ENCODE data around the gene EFCAB7. TPM values are rescaled to one million over a fixed set of nuclear protein-coding genes. Genes with fewer than 3 reads are reported as not detected.

EFCAB7 gene
- polyA plus RNA-seq, 1 donor: 9.6 TPM

DNA sequence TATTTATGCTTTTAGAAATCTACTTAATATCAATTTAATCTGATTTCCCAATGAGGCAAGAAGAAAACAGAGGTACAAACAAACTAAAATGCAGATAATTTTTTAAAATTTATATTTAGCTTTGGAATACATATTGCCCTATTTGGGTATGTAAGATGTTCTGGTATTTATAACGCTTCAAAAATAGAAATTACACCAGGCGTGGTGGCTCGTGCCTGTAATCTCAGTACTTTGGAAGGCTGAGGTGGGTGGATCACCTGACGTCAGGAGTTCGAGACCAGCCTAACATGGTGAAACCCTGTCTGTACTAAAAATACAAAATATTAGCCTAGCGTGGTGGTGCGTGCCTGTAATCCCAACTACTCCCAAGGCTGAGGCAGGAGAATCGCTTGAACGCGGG lies 13.6 kb upstream of the EFCAB7 start:
- H3K9me3 ChIP-seq (ENCODE audit: control insufficient read depth, low read depth, low read length): no peaks in the 10 kb centered on the region
- DNase-seq: no peak
- WGBS (ENCODE audit: insufficient coverage, low lambda C conversion rate): 96% methylated on average over 4 of the region's 10 CpGs
- no peak overlapping the region for H3K4me3 ChIP-seq (ENCODE audit: low read length)
- no peaks in the 10 kb centered on the region for H3K4me1 ChIP-seq (ENCODE audit: control insufficient read depth, insufficient read depth, low read length)
- peaks cover 2% of the 10 kb centered on the region for H3K36me3 ChIP-seq (ENCODE audit: control insufficient read depth, insufficient read depth, low read length)
- H3K27ac ChIP-seq (ENCODE audit: low read length): no peak overlapping the region
- H3K27me3 ChIP-seq (ENCODE audit: control insufficient read depth, insufficient read depth, low read length): no peaks in the 10 kb centered on the region

DNA sequence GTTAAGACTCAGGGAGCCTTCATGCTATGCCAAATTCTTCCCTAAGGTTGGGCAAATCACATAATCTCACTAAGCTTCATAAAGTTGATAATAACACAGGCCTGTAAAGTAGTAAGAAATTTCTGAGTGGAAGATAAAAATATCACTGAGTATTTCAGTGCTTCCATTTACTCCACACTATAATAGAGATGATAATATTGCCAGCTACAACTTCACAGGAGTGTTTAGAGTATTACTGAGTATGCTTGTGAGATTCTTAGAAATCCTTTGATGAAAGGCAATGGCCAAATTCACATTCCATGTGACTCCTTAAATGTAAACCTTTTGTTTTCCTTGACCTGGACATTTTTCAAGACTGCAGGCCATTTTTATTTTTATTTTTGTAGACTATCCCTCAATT lies 10.7 kb upstream of the EFCAB7 start:
- H3K4me3 ChIP-seq (ENCODE audit: low read length): no peak overlapping the region
- H3K27ac ChIP-seq (ENCODE audit: low read length): no peak overlapping the region
- no peaks in the 10 kb centered on the region for H3K9me3 ChIP-seq (ENCODE audit: control insufficient read depth, low read depth, low read length)
- DNase-seq: no peak
- no peaks in the 10 kb centered on the region for H3K27me3 ChIP-seq (ENCODE audit: control insufficient read depth, insufficient read depth, low read length)
- no peaks in the 10 kb centered on the region for H3K36me3 ChIP-seq (ENCODE audit: control insufficient read depth, insufficient read depth, low read length)
- H3K4me1 ChIP-seq (ENCODE audit: control insufficient read depth, insufficient read depth, low read length): no peaks in the 10 kb centered on the region

DNA sequence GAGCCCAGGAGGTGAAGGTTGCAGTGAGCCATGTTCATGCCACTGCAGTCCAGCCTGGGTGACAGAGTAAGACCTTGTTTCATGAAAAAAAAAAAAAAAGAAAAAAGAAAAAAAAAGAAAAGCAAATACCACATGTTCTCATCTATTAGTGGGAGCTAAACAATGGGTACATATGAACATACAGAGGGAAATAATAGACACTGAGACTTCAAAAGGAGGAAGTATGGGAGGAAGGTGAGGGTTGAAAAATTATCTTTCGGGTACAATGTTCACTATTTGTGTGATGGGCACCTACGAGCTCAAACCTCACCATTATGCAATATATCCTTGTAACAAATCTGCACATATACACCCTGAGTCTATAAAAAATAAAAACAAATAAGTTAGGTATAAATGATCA lies 6.7 kb upstream of the EFCAB7 start:
- no peaks in the 10 kb centered on the region for H3K36me3 ChIP-seq (ENCODE audit: control insufficient read depth, insufficient read depth, low read length)
- H3K27me3 ChIP-seq (ENCODE audit: control insufficient read depth, insufficient read depth, low read length): no peaks in the 10 kb centered on the region
- H3K9me3 ChIP-seq (ENCODE audit: control insufficient read depth, low read depth, low read length): no peaks in the 10 kb centered on the region
- H3K4me3 ChIP-seq (ENCODE audit: low read length): no peak overlapping the region
- no peaks in the 10 kb centered on the region for H3K4me1 ChIP-seq (ENCODE audit: control insufficient read depth, insufficient read depth, low read length)
- DNase-seq: no peak
- WGBS (ENCODE audit: insufficient coverage, low lambda C conversion rate): 70% methylated on average over 2 of the region's 2 CpGs
- no peak overlapping the region for H3K27ac ChIP-seq (ENCODE audit: low read length)

DNA sequence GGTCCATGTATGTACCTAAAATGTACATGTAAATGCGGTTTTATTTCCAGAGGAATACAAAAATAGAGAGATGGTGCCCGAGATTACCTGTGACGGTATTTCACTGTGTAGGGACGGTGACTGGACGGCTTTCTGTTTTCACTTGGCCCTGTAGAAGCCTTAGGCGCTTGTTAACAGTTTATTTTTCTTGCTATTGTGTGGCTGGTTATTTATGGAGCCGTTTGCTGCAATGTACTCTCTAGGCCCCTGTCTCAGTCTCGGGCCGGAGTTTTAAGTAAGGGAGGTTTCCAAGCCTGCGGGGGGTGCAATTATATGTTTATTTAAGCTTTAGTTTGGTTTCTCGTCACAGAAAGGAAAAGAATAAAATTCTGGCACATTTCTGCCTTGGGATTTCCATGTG lies 413 bp downstream of the EFCAB7 start:
- peak overlapping the region; percentile 89 for H3K27ac ChIP-seq (ENCODE audit: low read length)
- DNase-seq: no peak
- H3K27me3 ChIP-seq (ENCODE audit: control insufficient read depth, insufficient read depth, low read length): no peaks in the 10 kb centered on the region
- H3K9me3 ChIP-seq (ENCODE audit: control insufficient read depth, low read depth, low read length): no peaks in the 10 kb centered on the region
- 0% methylated on average over 2 of the region's 11 CpGs for WGBS (ENCODE audit: insufficient coverage, low lambda C conversion rate)
- no peaks in the 10 kb centered on the region for H3K36me3 ChIP-seq (ENCODE audit: control insufficient read depth, insufficient read depth, low read length)
- H3K4me1 ChIP-seq (ENCODE audit: control insufficient read depth, insufficient read depth, low read length): no peaks in the 10 kb centered on the region
- peak overlapping the region; percentile 79 for H3K4me3 ChIP-seq (ENCODE audit: low read length)

DNA sequence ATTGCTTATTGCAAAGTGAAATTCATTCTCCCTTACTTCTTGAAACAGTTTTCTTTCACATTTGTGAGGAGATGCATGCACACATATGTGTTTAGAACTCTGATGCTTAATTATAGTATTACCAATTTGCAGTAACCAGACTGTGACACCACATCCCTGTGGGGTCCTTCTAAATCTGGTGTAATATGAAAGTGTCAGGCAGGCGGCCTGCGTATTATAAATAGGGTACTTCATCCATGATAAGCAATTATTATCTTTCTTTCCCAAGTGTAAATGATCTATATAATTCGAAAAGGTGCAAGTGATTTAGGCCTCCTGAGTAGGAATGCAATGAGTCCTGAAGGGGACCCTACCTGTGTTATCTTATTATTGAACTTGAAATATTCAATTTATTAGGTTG lies 876 bp downstream of the EFCAB7 start:
- peak overlapping the region; percentile 79 for H3K4me3 ChIP-seq (ENCODE audit: low read length)
- no peaks in the 10 kb centered on the region for H3K27me3 ChIP-seq (ENCODE audit: control insufficient read depth, insufficient read depth, low read length)
- H3K9me3 ChIP-seq (ENCODE audit: control insufficient read depth, low read depth, low read length): no peaks in the 10 kb centered on the region
- peaks cover 2% of the 10 kb centered on the region for H3K36me3 ChIP-seq (ENCODE audit: control insufficient read depth, insufficient read depth, low read length)
- no CpG with 5 or more reads among the region's 3 CpGs for WGBS (ENCODE audit: insufficient coverage, low lambda C conversion rate)
- H3K27ac ChIP-seq (ENCODE audit: low read length): no peak overlapping the region
- no peaks in the 10 kb centered on the region for H3K4me1 ChIP-seq (ENCODE audit: control insufficient read depth, insufficient read depth, low read length)
- DNase-seq: no peak

DNA sequence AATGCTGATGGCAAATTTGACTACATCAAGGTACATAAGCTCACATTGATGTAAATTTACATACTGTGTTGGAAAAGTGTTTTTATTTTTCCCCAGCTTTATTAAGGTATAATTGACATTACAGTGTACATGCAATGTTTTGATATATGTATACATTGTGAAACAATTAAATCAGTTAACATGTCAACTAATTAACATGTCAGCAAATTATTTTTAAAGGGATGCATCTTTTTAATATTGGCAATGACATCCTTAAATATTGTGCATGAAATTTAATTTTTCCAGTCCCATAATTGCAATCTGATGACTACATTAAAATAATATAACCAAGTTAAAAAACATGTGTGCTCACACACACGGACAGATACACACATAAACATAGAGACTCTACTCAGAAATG lies 9.4 kb downstream of the EFCAB7 start:
- no CpG with 5 or more reads among the region's 1 CpG for WGBS (ENCODE audit: insufficient coverage, low lambda C conversion rate)
- Histone ChIP-seq H3K27me3 (ENCODE audit: control insufficient read depth, insufficient read depth, low read length) (no peaks in the 10 kb centered on the region), H3K9me3 (ENCODE audit: control insufficient read depth, low read depth, low read length) (no peaks in the 10 kb centered on the region), H3K4me3 (ENCODE audit: low read length) (no peak overlapping the region), H3K36me3 (ENCODE audit: control insufficient read depth, insufficient read depth, low read length) (peaks cover 6% of the 10 kb centered on the region), H3K4me1 (ENCODE audit: control insufficient read depth, insufficient read depth, low read length) (no peaks in the 10 kb centered on the region), H3K27ac (ENCODE audit: low read length) (no peak overlapping the region)
- DNase-seq: no peak

DNA sequence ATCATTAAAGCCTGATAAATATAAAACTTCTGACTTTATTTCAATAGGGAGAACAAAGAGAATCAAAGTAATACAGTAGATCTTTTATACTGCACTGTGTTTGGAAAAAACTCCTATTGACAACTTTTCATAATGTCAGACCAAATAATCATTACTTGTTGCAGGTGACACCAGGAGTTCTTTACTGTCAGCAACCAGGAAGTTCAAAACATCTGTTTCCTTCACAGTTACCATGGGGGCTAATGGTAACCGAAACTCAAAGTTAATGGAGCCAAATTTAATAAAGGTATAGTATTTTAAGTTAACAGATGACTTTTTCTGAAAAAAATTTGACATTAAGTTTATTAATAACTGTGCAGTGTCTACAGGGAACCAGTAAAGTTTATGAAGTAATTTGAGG lies 10.6 kb downstream of the EFCAB7 start:
- DNase-seq: no peak
- 100% methylated on average over 1 of the region's 1 CpG for WGBS (ENCODE audit: insufficient coverage, low lambda C conversion rate)
- Histone ChIP-seq H3K36me3 (ENCODE audit: control insufficient read depth, insufficient read depth, low read length) (peaks cover 5% of the 10 kb centered on the region), H3K4me3 (ENCODE audit: low read length) (no peak overlapping the region), H3K9me3 (ENCODE audit: control insufficient read depth, low read depth, low read length) (no peaks in the 10 kb centered on the region), H3K27me3 (ENCODE audit: control insufficient read depth, insufficient read depth, low read length) (no peaks in the 10 kb centered on the region), H3K4me1 (ENCODE audit: control insufficient read depth, insufficient read depth, low read length) (no peaks in the 10 kb centered on the region), H3K27ac (ENCODE audit: low read length) (no peak overlapping the region)

DNA sequence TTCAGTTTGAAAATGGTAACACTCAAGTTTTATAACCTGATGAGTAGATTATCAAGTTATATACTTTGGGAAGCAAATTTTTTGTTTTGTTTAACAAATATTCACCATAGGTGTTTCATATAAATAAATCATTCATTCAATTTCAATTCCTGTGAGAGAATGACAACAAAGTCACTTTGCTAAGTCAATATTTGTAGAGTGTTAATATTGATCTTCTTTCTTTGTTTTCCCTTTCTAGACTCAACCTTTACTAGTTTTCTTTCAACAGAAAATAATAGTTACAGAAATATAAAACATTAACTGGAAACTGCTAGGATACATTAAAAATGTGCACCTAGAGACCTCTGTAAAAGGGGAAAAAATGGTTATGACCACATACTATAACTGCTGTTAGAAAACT lies 11.1 kb downstream of the EFCAB7 start:
- Histone ChIP-seq H3K27me3 (ENCODE audit: control insufficient read depth, insufficient read depth, low read length) (no peaks in the 10 kb centered on the region), H3K36me3 (ENCODE audit: control insufficient read depth, insufficient read depth, low read length) (peaks cover 4% of the 10 kb centered on the region), H3K9me3 (ENCODE audit: control insufficient read depth, low read depth, low read length) (no peaks in the 10 kb centered on the region), H3K4me3 (ENCODE audit: low read length) (no peak overlapping the region), H3K4me1 (ENCODE audit: control insufficient read depth, insufficient read depth, low read length) (no peaks in the 10 kb centered on the region), H3K27ac (ENCODE audit: low read length) (no peak overlapping the region)
- no peak for DNase-seq

- Histone ChIP-seq H3K27ac (ENCODE audit: low read length) (no peak overlapping the region), H3K4me1 (ENCODE audit: control insufficient read depth, insufficient read depth, low read length) (no peaks in the 10 kb centered on the region), H3K27me3 (ENCODE audit: control insufficient read depth, insufficient read depth, low read length) (no peaks in the 10 kb centered on the region), H3K36me3 (ENCODE audit: control insufficient read depth, insufficient read depth, low read length) (peaks cover 4% of the 10 kb centered on the region), H3K9me3 (ENCODE audit: control insufficient read depth, low read depth, low read length) (no peaks in the 10 kb centered on the region), H3K4me3 (ENCODE audit: low read length) (no peak overlapping the region)
- 100% methylated on average over 1 of the region's 2 CpGs for WGBS (ENCODE audit: insufficient coverage, low lambda C conversion rate)
- DNase-seq: no peak
Observed at GRCh38 chr1:63537006-63537405, 13.7 kb downstream of the EFCAB7 start.

DNA sequence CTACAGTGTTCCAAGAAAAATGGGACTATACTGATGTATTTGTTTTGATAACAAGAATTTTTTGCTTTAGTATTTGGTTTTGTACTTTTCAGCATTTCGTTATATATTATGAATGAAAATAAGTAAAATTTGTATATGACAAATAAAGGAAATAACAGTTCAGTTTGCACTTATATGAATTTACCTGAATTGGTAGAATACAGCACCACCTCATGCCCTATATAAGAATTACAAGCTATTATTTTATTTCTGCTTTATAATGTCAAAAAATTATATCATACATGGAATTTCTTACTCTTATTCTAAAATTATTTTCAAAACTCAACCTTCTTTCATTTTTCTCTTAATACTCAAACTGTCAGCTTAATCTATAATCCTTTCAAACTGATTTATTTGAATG lies 14.6 kb downstream of the EFCAB7 start:
- H3K9me3 ChIP-seq (ENCODE audit: control insufficient read depth, low read depth, low read length): no peaks in the 10 kb centered on the region
- H3K27me3 ChIP-seq (ENCODE audit: control insufficient read depth, insufficient read depth, low read length): no peaks in the 10 kb centered on the region
- 80% methylated on average over 1 of the region's 1 CpG for WGBS (ENCODE audit: insufficient coverage, low lambda C conversion rate)
- no peak for DNase-seq
- H3K27ac ChIP-seq (ENCODE audit: low read length): no peak overlapping the region
- H3K4me1 ChIP-seq (ENCODE audit: control insufficient read depth, insufficient read depth, low read length): no peaks in the 10 kb centered on the region
- peaks cover 2% of the 10 kb centered on the region for H3K36me3 ChIP-seq (ENCODE audit: control insufficient read depth, insufficient read depth, low read length)
- no peak overlapping the region for H3K4me3 ChIP-seq (ENCODE audit: low read length)

DNA sequence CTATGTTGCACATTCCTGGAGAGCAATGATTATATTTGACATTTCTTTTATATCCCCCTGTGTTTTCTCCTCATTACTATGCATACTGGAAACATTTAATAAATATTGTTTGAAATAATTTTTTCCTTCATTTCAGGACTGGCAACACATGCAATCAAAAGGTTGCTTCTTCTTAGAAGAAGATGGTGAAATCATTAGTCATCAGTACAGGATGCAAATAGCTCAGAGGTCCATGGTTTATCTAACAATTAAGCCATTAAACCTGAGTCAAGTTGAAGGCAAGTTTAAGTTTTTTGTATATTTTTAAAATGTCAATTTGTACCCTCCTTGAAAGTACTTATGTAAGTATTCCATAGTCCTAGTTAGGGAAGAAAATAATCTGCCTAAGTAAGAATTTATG lies 22.5 kb downstream of the EFCAB7 start:
- DNase-seq: no peak
- H3K4me3 ChIP-seq (ENCODE audit: low read length): no peak overlapping the region
- peaks cover 7% of the 10 kb centered on the region for H3K36me3 ChIP-seq (ENCODE audit: control insufficient read depth, insufficient read depth, low read length)
- H3K27ac ChIP-seq (ENCODE audit: low read length): no peak overlapping the region
- H3K9me3 ChIP-seq (ENCODE audit: control insufficient read depth, low read depth, low read length): no peaks in the 10 kb centered on the region
- H3K27me3 ChIP-seq (ENCODE audit: control insufficient read depth, insufficient read depth, low read length): no peaks in the 10 kb centered on the region
- H3K4me1 ChIP-seq (ENCODE audit: control insufficient read depth, insufficient read depth, low read length): no peaks in the 10 kb centered on the region
